ENCODE measurements around the gene ASTN2.

DNA sequence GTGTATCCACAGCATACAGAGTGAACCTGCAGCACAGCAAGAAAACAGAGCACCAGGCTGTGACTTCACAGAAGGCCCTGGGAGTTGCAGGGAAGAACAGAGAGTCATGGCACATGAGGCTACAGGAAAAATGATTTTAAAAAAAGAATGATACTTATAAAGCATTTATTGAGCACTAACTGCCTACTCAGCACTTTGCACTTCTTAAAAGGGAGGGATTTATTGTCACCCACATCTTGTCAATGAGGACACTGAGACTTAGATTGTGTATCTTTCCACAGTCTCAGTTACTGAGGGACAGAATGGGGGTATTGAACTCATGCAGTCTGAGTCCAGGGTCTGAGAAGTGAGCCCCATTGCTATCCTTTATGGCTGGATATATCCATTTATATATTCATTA, 972.3 kb downstream of the ASTN2 start:
- TF ChIP-seq ETS1 (IDR thresholded peaks at IDR 0.05), result no peak
- no peak for TF ChIP-seq CTCF (conservative IDR thresholded peaks at IDR 0.05; ENCODE audit: low read depth in 2 of 2)

Data from GM23338 (cell line).